Stimulated activated CD8-positive, alpha-beta memory T cell treated with anti-CD3 and anti-CD28 coated beads, Interleukin-2, amount 100 ng/mL, for 1 hour (primary cell): Measurements from ENCODE around the gene COL11A2.
"Not testable (repeated sequence)": the region's sequence is repeated elsewhere in the genome, so short reads cannot be mapped to it uniquely, and the experiment has no call there.

ENCODE experiments used
- DNase-seq, 2 donors: peaks; one replicate each; pipeline ENCODE4 v3.0.0-alpha.2; 2020; ENCODE audit warnings: low read depth in 2 of 2

Gene COL11A2

GRCh38 chr6:33192105-33192646 lies at the start of gene COL11A2:
COL11A2 (minus strand) TSS chr6:33192467; CDS start chr6:33192240, 227 bp downstream.
- no peak for DNase-seq

DNA sequence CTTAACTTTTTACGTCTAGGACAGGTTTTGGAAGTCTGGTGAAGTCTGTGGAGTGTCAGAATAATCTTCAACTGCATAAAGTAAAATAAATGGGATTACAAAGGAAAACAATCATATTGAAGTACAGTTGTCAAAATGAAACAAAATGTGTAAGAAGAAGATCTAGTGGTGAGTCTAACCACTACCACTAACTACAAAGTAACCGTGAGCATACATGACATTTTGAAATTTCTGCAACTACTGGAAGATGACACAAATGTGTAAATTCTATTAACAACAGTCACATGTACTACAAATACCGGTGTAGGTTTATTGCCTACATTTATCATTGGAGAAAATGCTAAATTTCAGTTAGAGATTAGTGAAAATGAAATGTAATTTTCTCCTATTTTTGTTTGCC lies 49.7 kb upstream of the COL11A2 start:
- DNase-seq: no peak

DNA sequence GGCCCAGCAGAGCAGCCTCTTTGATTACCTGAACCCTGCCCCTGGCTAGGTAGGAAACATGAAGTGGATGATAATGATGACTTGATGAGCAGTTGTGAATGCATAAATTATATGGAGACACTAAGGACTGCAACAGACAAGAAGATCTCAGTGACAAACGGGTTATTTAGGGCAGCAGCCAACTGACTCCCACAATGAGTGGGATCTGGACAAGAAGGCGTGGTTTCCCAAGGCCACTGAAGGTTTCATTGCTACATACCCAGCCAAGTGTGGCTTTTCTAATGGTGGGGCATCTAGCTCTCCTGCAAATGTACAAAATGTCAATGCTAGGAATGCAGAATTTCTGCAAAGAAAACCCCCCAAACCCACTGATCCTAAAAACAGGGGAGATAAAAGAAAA lies 45.5 kb upstream of the COL11A2 start:
- no peak for DNase-seq

GRCh38 chr6:33236852-33237251 lies 44.6 kb upstream of the COL11A2 start:
- DNase-seq: no peak

DNA sequence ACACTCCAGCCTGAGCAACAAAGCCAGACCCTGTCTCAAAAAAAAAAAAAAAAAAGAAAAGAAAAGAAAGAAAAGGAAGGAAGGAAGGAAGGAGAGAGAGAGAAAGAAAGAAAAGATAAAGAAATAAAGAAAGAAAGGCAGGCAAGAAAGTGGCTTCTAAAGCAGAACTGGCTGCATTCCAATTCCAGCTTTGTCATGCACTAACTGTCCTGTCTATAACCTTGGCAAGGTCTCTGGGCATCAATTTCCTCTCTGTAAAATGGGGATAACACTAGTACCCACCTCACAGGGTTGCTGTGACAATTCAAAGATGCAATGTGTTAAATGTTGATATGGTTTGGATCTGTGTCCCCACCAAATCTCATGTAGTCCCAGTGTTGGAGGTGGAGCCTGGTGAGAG lies 44.1 kb upstream of the COL11A2 start:
- no peak for DNase-seq

- no peak for DNase-seq
These were observed 43.0 kb upstream of the COL11A2 start for GRCh38 chr6:33235221-33235634.

GRCh38 chr6:33226503-33227120 lies 34.3 kb upstream of the COL11A2 start:
- DNase-seq: not testable (repeated sequence)

- no peak for DNase-seq
These were observed 25.4 kb upstream of the COL11A2 start for GRCh38 chr6:33217681-33218080.

GRCh38 chr6:33217246-33217645 lies 25.0 kb upstream of the COL11A2 start:
- DNase-seq: no peak

GRCh38 chr6:33216117-33216649 lies 23.9 kb upstream of the COL11A2 start:
- DNase-seq: no peak

DNA sequence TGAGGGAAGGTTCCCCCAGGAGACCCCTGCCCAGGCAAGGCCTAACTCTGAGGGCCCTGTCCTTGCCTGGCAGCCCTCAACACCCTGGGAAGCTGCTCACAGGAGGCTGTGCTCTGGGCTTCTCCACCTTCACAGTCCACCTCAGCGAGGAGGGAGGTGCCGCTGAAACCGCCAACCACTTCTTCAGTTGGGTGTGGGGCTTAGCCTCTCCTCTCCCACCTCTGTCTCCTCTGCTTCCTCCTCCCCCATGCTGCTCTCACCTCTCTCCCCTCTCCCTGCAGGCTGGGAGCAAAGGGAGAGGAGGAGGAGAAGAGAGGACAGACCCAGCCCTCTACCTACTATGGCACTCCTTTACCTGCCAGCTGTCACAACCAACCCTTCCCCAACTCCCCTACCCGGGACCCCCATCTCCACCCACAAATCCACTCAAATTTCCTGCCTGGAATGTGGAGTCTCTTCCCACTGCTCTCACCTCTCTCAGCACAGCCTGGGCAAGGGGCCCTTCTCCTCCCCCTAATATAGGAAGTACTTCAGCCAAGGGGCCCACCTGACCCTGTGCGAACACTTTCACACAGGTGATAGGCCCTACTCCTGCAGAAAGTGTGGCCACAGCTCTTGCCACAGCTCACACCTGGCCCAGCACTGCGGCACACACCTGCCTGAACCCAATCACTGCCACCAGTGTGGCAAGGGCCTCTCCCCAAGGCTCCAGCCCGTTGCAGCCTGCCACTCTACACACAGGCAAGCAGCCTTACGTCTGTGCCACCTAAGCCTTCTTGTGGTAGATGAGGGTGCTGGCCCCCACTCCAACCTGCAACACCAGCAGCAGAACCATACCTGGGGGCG lies 23.2 kb upstream of the COL11A2 start:
- DNase-seq: no peak

DNA sequence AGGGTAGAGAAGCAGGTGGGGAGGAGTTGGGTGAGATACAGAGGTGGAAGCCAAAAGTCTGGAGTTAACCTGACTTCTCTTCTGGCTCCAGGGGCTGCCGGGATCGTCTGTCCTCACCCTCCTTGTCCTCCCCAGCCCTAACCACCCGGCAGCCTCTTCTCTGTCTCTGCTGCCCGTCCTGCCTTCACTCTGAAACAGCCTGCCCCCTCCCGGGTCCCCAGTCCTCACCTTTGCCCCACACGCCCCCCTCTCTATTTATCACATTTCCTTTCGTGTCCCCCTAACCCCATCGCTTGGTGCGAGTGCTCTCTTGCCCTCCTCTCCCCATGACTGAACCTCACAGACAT lies 21.7 kb upstream of the COL11A2 start:
- DNase-seq: no peak

- no peak for DNase-seq
These were observed 21.1 kb upstream of the COL11A2 start for GRCh38 chr6:33213166-33213988.

DNA sequence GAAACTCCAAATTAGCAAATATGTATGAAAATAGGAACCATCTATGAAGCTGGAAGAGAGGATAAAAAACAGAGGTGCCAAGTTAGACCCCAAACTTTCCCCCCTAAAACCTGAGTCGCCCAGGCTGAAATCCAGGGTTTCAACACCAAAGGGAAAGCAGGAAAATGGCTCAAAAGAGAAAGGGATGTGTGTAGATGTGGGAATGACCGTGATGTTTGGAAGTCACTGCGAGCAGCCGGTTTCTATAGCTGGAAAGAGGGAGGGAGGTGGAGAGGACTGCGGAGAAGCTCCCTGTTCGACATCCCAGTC lies 20.5 kb upstream of the COL11A2 start:
- DNase-seq: no peak

DNA sequence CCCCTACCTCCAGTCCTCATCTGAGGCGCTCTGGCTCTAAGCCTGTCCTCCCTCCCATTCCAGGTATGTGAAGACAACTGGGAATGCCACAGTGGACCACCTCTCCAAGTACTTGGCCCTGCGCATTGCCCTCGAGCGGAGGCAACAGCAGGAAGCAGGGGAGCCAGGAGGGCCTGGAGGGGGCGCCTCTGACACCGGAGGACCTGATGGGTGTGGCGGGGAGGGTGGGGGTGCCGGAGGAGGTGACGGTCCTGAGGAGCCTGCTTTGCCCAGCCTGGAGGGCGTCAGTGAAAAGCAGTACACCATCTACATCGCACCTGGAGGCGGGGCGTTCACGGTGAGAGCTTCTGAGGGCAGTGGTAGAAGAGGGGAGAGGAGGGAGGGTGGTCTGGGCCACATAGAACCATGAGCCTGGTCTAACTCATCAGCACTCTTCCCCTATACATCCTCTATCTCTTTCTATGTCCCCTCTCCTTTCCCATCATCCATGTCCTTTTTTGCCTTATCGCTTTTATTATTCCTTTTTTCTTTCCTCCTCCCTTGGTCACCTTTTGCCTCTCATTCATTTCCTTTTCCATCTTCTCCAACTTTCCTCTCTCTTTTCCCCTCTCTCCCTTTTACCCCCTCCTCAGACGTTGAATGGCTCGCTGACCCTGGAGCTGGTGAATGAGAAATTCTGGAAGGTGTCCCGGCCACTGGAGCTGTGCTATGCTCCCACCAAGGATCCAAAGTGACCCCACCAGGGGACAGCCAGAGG lies 19.6 kb upstream of the COL11A2 start:
- no peak for DNase-seq

DNA sequence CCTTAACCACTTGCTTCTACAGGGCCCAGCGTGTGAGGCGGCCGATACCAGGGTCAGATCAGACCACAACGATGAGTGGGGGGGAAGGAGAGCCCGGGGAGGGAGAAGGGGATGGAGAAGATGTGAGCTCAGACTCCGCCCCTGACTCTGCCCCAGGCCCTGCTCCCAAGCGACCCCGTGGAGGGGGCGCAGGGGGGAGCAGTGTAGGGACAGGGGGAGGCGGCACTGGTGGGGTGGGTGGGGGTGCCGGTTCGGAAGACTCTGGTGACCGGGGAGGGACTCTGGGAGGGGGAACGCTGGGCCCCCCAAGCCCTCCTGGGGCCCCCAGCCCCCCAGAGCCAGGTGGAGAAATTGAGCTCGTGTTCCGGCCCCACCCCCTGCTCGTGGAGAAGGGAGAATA lies 18.9 kb upstream of the COL11A2 start:
- no peak for DNase-seq

DNA sequence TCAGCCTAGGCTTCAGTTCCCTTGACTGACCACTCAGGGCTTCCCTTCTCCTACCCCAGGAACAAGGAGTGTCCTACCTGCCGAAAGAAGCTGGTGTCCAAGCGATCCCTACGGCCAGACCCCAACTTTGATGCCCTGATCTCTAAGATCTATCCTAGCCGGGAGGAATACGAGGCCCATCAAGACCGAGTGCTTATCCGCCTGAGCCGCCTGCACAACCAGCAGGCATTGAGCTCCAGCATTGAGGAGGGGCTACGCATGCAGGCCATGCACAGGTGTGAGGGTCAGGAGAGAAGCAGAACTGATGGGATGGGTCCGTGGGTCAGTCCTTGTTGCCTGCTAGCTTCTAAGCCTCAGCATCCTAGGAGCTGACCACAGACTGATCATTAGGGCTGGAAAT lies 17.6 kb upstream of the COL11A2 start:
- no peak for DNase-seq

- DNase-seq: peak; percentile 66 to 79
These were observed 16.1 kb upstream of the COL11A2 start, which contains the start of gene RING1 for GRCh38 chr6:33208091-33208967. RING1 (plus strand) TSS chr6:33208500; CDS start chr6:33208823, 323 bp downstream.

GRCh38 chr6:33207552-33208090 lies 15.4 kb upstream of the COL11A2 start:
- no peak for DNase-seq
